HCT116 (cell line): ENCODE measurements around the gene SH3GL3. TPM values are rescaled to one million over a fixed set of nuclear protein-coding genes. Genes with fewer than 3 reads are reported as not detected.

Experiments used
- ATAC-seq: fragments of 200-7000 bp; cut with Tn5 transposase; 2 replicates; pipeline ENCODE4 v1.9.1; 2020; ENCODE audit warnings: mild to moderate bottlenecking, moderate library complexity
- BruUV-seq: library from RNA; stranded (reverse); fragments of 400-500 nt; replicated peaks from 2 replicates; lab custom pipeline; 2021; lab: Mats Ljungman, UMichigan
- CTCF ChIA-PET: fragments of 300-600 bp; sonication (Branson Sonifier 250); formaldehyde crosslinking; loops from one replicate; lab custom pipeline; 2021; ENCODE audit warnings: antibody characterized with exemption; lab: Charles Lee
- POLR2A ChIA-PET: fragments of 300-600, 350-600 bp; sonication (Branson Sonifier 250); formaldehyde crosslinking; loops from one replicate; lab custom pipeline; 2021; ENCODE audit warnings: antibody characterized with exemption; lab: Charles Lee
- RAD21 ChIA-PET, 2 experiments: fragments of 300-600 bp; sonication (Branson Sonifier 250); formaldehyde crosslinking; loops; one replicate each; lab custom pipeline; 2023; ENCODE audit warnings: low total read pairs in 2 of 2; ENCODE audit not compliant: uncharacterized antibody in 2 of 2, unreplicated experiment in 2 of 2, low non-redundant PET in 1 of 2; lab: Charles Lee
- DNase-seq: peaks from one replicate; pipeline ENCODE4 v3.0.0-alpha.2; 2010; ENCODE audit warnings: low read depth, low spot score
- H2AFZ ChIP-seq: fragments of 200-600 bp; shearing (Covaris generic), sonication (generic); 2 replicates; pipeline ENCODE4 v1.6.1; 2017; ENCODE audit warnings: low read depth, mixed run types, mixed read lengths, antibody characterized with exemption, low read length; ENCODE audit not compliant: poor library complexity, severe bottlenecking
- H3K27ac ChIP-seq: 2 replicates; pipeline ENCODE4 v1.5.1; 2012; ENCODE audit warnings: low read depth, low read length
- H3K27me3 ChIP-seq: fragments of 200-600 bp; sonication (generic); 2 replicates; pipeline ENCODE4 v1.6.1; 2016; ENCODE audit warnings: mixed run types, low read length, mixed read lengths; ENCODE audit not compliant: insufficient read depth
- H3K36me3 ChIP-seq, 2 experiments: fragments of 200-500 bp in 1 of 2; fragments of 200-600 bp in 1 of 2; sonication (Bioruptor generic) in 1 of 2; sonication (generic) in 1 of 2; 2 replicates each; pipeline versions ENCODE4 v1.5.1 to v1.6.1; 2014 to 2016; ENCODE audit warnings: low read length in 2 of 2, inconsistent platforms in 1 of 2, mixed read lengths in 1 of 2, mixed run types in 1 of 2; ENCODE audit not compliant: insufficient read depth in 2 of 2, control insufficient read depth in 1 of 2
- H3K4me1 ChIP-seq, 2 experiments: fragments of 200-600 bp in 1 of 2; sonication (generic) in 1 of 2; 2 replicates each; pipeline versions ENCODE4 v1.5.1 to v1.6.1; 2012 to 2017; ENCODE audit warnings: low read length in 2 of 2, inconsistent platforms in 1 of 2, mild to moderate bottlenecking in 1 of 2, mixed read lengths in 1 of 2, mixed run types in 1 of 2, moderate library complexity in 1 of 2; ENCODE audit not compliant: insufficient read depth in 2 of 2, control insufficient read depth in 1 of 2
- H3K4me2 ChIP-seq: fragments of 200-600 bp; sonication (generic); 2 replicates; pipeline ENCODE4 v1.6.1; 2017; ENCODE audit warnings: mixed run types, low read length, mixed read lengths
- H3K4me3 ChIP-seq, 2 experiments: fragments of 200-600 bp in 1 of 2; sonication (generic) in 1 of 2; replicated peaks in 1 of 2; 2 replicates each; pipeline ENCODE4 v1.5.1; 2011 to 2016; ENCODE audit warnings: low read length in 2 of 2, control low read depth in 1 of 2, low read depth in 1 of 2, mild to moderate bottlenecking in 1 of 2, mixed read lengths in 1 of 2, mixed run types in 1 of 2
- H3K79me2 ChIP-seq: fragments of 200-600 bp; sonication (generic); 2 replicates; pipeline ENCODE4 v1.6.1; 2017; ENCODE audit warnings: mild to moderate bottlenecking, mixed run types, low read length, moderate library complexity, mixed read lengths; ENCODE audit not compliant: insufficient read depth
- H3K9ac ChIP-seq: fragments of 200-600 bp; sonication (generic); 2 replicates; pipeline ENCODE4 v1.6.1; 2016; ENCODE audit warnings: low read length, mixed read lengths
- H3K9me2 ChIP-seq: fragments of 200-600 bp; sonication (generic), shearing (Covaris generic); 2 replicates; pipeline ENCODE4 v1.6.1; 2017; ENCODE audit warnings: mixed run types, mild to moderate bottlenecking, moderate library complexity; ENCODE audit not compliant: insufficient read depth
- H3K9me3 ChIP-seq, 2 experiments: fragments of 200-500 bp in 1 of 2; fragments of 200-600 bp in 1 of 2; sonication (Bioruptor generic) in 1 of 2; sonication (generic) in 1 of 2; 2 replicates each; pipeline ENCODE4 v1.6.1; 2014 to 2017; ENCODE audit warnings: low read length in 2 of 2, mixed read lengths in 2 of 2, inconsistent platforms in 1 of 2, low read depth in 1 of 2, mild to moderate bottlenecking in 1 of 2, mixed run types in 1 of 2, moderate library complexity in 1 of 2; ENCODE audit not compliant: control insufficient read depth in 1 of 2, insufficient read depth in 1 of 2
- H4K20me1 ChIP-seq: fragments of 200-600 bp; sonication (generic), shearing (Covaris generic); 2 replicates; pipeline ENCODE4 v1.6.1; 2017; ENCODE audit warnings: mixed run types, mild to moderate bottlenecking, moderate library complexity; ENCODE audit not compliant: insufficient read depth
- EZH2 ChIP-seq: fragments of 200-600 bp; sonication (generic); IDR thresholded peaks from 2 replicates; pipeline ENCODE4 v1.6.1; 2017; ENCODE audit warnings: antibody characterized with exemption, mixed run types
- FOSL1 ChIP-seq: IDR thresholded peaks from 2 replicates; pipeline ENCODE4 v1.6.1; 2012; ENCODE audit warnings: low read depth
- POLR2A ChIP-seq: IDR thresholded peaks from 2 replicates; pipeline ENCODE4 v1.7.0; 2011; ENCODE audit warnings: borderline replicate concordance; ENCODE audit not compliant: insufficient read depth, insufficient read length; ENCODE audit errors: extremely low read depth
- SIN3A ChIP-seq: IDR thresholded peaks from 2 replicates; pipeline ENCODE4 v1.6.1; 2012; ENCODE audit warnings: low read depth
- SRF ChIP-seq: IDR thresholded peaks from 2 replicates; pipeline ENCODE4 v1.6.1; 2012; ENCODE audit warnings: low read depth
- TCF7L2 ChIP-seq: IDR thresholded peaks from 2 replicates; pipeline ENCODE4 v1.7.0; 2011; ENCODE audit warnings: borderline replicate concordance, inconsistent platforms; ENCODE audit not compliant: insufficient read depth, insufficient read length; ENCODE audit errors: extremely low read depth
- YY1 ChIP-seq: IDR thresholded peaks from 2 replicates; pipeline ENCODE4 v1.6.1; 2011; ENCODE audit warnings: low read length, low read depth, moderate library complexity, mild to moderate bottlenecking; ENCODE audit not compliant: insufficient replicate concordance; ENCODE audit errors: extremely low read depth
- intact Hi-C: fragments of 100-400 bp; cut with micrococcal nuclease; formaldehyde crosslinking; loops from 2 replicates; pipeline ENCODE4 v1.10.0; 2022
- total RNA-seq: library from RNA; stranded (reverse); gene quantifications from one replicate; pipeline ENCODE4 v1.2.1, GENCODE V29; 2021; ENCODE audit not compliant: unreplicated experiment
- TF ChIP-seq, protein P1 (sequence below): IDR thresholded peaks from 2 replicates; pipeline ENCODE4 v1.6.1; 2012

SH3GL3 gene
- total RNA-seq, 1 experiment from 2014 or later, result 1.3 TPM

DNA sequence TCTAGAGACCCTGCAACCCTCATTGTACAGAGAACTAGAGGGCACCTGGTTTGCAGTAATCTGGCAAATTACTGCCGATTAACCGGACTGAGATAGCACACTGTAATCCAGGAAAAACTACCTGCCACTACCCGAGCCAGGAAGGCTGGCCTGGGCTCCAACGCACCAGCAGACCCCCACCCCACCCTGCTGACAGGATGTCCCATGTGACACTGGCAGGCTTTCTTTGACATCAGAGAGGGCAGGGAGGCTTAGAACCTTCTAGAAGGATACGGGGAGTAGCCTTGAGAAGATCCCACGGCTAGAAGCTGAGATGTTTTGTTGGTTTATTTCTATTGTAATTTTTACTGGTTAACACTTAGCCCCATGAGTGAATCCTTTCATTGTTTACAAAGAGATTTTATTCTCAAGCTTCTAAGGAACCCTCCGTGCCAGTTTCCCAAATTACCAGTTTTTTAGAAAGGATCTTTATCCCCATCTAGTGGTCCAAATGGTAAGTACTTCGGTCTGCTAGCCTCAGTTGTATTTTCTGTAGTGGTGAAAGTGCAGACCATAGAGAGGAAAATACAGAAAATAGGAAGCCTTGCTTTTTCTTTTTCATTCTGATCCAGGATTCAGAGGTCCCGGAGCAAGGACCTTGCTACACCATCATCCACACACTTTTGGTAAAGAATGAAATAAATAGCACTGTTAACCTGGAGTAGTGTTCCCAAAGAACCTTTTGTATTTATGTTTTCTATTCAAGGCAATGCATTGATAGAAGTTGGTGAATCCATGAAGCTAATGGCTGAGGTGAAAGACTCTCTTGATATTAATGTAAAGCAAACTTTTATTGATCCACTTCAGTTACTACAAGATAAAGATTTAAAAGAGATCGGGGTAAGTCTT is 124.9 kb downstream of the SH3GL3 start (continued):
- TF ChIP-seq EZH2 (no peak), SIN3A (no peak), POLR2A (no peak), TCF7L2 (no peak), FOSL1 (no peak)
- TF ChIP-seq, all 23 proteins: peak for 2

DNA sequence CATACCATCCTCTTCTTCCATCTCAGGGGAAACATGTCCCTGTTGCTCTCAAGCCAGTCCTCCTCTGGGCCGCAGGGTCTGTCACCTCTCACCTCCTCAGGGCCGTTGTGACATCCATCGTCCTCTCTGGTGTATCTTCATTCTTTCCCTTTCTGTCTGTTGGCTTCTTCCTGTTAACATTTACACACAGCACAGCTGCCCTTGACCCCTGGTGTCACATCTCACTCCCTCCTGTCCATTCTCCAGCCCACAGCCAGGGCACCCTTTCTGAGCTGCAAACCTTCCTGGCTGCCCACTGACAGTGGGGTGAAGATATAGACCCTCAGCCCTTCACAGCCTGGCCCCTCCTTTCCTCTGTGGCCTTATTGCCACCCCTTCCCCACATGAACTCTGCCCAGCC is 127.2 kb downstream of the SH3GL3 start:
- H3K4me3 ChIP-seq, result no peak overlapping the region
- intact Hi-C loops, result no loop called here
- H3K27ac ChIP-seq, result no peak overlapping the region
- H3K79me2 ChIP-seq, result no peaks in the 10 kb centered on the region
- no peaks in the 10 kb centered on the region for H3K27me3 ChIP-seq
- H2AFZ ChIP-seq, result no peak overlapping the region
- POLR2A ChIA-PET, result no interaction called here
- CTCF ChIA-PET, result interaction anchor here (0.7 kb wide), 1 partner anchor 374 kb away, joined by 4 read pairs; no protein-coding TSS in a partner anchor
- no peaks in the 10 kb centered on the region for H3K9me2 ChIP-seq
- H3K9ac ChIP-seq, result no peak overlapping the region
- DNase-seq (no peak), ATAC-seq (no peak)
- TF ChIP-seq, protein P1, sequence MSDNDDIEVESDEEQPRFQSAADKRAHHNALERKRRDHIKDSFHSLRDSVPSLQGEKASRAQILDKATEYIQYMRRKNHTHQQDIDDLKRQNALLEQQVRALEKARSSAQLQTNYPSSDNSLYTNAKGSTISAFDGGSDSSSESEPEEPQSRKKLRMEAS, result no peak
- no peak for TF ChIP-seq YY1
- no peak for TF ChIP-seq SRF
- no peak for TF ChIP-seq POLR2A
- H3K4me1 ChIP-seq, result no peaks in the 10 kb centered on the region
- H3K4me2 ChIP-seq, result no peak overlapping the region
- no peaks in the 10 kb centered on the region for H3K9me3 ChIP-seq
- no TSS peak for BruUV-seq
- H3K36me3 ChIP-seq, result no peaks in the 10 kb centered on the region
- H4K20me1 ChIP-seq, result no peaks in the 10 kb centered on the region
- RAD21 ChIA-PET, result no interaction called here
